Uterus (tissue), 4 donors: ENCODE measurements around the gene LBHD2. TPM values are rescaled to one million over a fixed set of nuclear protein-coding genes. Genes with fewer than 3 reads are reported as not detected.

Experiments used
- DNase-seq, 2 donors: peaks; one replicate each; pipeline ENCODE4 v3.0.0-alpha.2; 2019 to 2020
- H3K27ac ChIP-seq, 2 donors: fragments of 200-600 bp; sonication (generic); 1 replicate in 1 of 2; 2 replicates in 1 of 2; pipeline ENCODE4 v1.5.1; 2016 to 2018
- H3K27me3 ChIP-seq, 2 donors: fragments of 200-600 bp; sonication (generic); one replicate each; pipeline ENCODE4 v1.5.1; 2018 to 2019; ENCODE audit warnings: control low read depth in 1 of 2
- H3K36me3 ChIP-seq, 2 donors: fragments of 200-600 bp; sonication (generic); one replicate each; pipeline ENCODE4 v1.5.1; 2019; ENCODE audit warnings: control low read depth in 1 of 2
- H3K4me1 ChIP-seq, 2 donors: fragments of 200-600 bp; sonication (generic); one replicate each; pipeline ENCODE4 v1.5.1; 2018 to 2019; ENCODE audit warnings: control low read depth in 1 of 2
- H3K4me3 ChIP-seq, 2 donors: fragments of 200-600 bp; sonication (generic); 1 replicate in 1 of 2; 2 replicates in 1 of 2; pipeline ENCODE4 v1.5.1; 2018 to 2019; ENCODE audit warnings: mild to moderate bottlenecking in 1 of 2
- H3K9me3 ChIP-seq, 2 donors: fragments of 200-600 bp; sonication (generic); one replicate each; pipeline ENCODE4 v1.5.1; 2019; ENCODE audit warnings: control low read depth in 1 of 2
- CTCF ChIP-seq, 4 experiments: fragments of 200-600 bp in 2 of 4; fragments of 450-650 bp in 2 of 4; sonication (generic) in 2 of 4; IDR thresholded peaks; one replicate each; pipeline ENCODE4 v1.5.1; 2016 to 2019; ENCODE audit warnings: antibody characterized with exemption in 4 of 4, mild to moderate bottlenecking in 2 of 4, moderate library complexity in 1 of 4
- POLR2A ChIP-seq, 2 donors: fragments of 450-650 bp; IDR thresholded peaks; one replicate each; pipeline ENCODE4 v1.6.1; 2016; ENCODE audit warnings: antibody characterized with exemption in 2 of 2, mild to moderate bottlenecking in 1 of 2, moderate library complexity in 1 of 2
- intact Hi-C: fragments of 100-400 bp; cut with DNase I; formaldehyde crosslinking; loops from one replicate; pipeline ENCODE4 v1.15.1; 2023; ENCODE audit warnings: low total_unique reads
- total RNA-seq, 4 donors: library from RNA; depleted of rRNA in 3 of 4; stranded (reverse); fragments of >200 nt in 3 of 4; gene quantifications; one replicate each; pipeline versions ENCODE4 v1.1.0 to v1.2.4, GENCODE V29; 2014 to 2023
- donor health status: DM: yes; HTN: yes; CAD: no.

The LBHD2 gene
- total RNA-seq, 4 donors from 2014 or later, result not detected

GRCh38 chr14:103081951-103082350 lies 2.1 kb upstream of the LBHD2 start:
- TF ChIP-seq CTCF (IDR thresholded peaks at IDR 0.05) (no peak), POLR2A (IDR thresholded peaks at IDR 0.05) (no peak)
- H3K36me3 ChIP-seq, result no peaks in the 10 kb centered on the region
- intact Hi-C loops, result no loop called here
- DNase-seq, result no peak
- H3K9me3 ChIP-seq, result no peaks in the 10 kb centered on the region
- no peak overlapping the region for H3K27ac ChIP-seq
- H3K4me3 ChIP-seq, result no peak overlapping the region
- no peaks in the 10 kb centered on the region for H3K27me3 ChIP-seq
- H3K4me1 ChIP-seq, result peaks cover 0 to 4% of the 10 kb centered on the region in 2 donors

- Histone ChIP-seq H3K4me3 (no peak overlapping the region), H3K36me3 (no peaks in the 10 kb centered on the region), H3K4me1 (peaks cover 0 to 4% of the 10 kb centered on the region in 2 donors), H3K27ac (no peak overlapping the region), H3K9me3 (no peaks in the 10 kb centered on the region), H3K27me3 (no peaks in the 10 kb centered on the region)
- TF ChIP-seq CTCF (IDR thresholded peaks at IDR 0.05) (no peak), POLR2A (IDR thresholded peaks at IDR 0.05) (no peak)
- DNase-seq, result no peak
- intact Hi-C loops, result no loop called here
Measured at GRCh38 chr14:103085106-103086091, 1.4 kb downstream of the LBHD2 start.

GRCh38 chr14:103086771-103087342 lies 2.8 kb downstream of the LBHD2 start:
- DNase-seq, result no peak
- H3K27ac ChIP-seq, result no peak overlapping the region
- H3K4me1 ChIP-seq, result peaks cover 0 to 4% of the 10 kb centered on the region in 2 donors
- H3K4me3 ChIP-seq, result no peak overlapping the region
- no peaks in the 10 kb centered on the region for H3K36me3 ChIP-seq
- intact Hi-C loops, result no loop called here
- no peaks in the 10 kb centered on the region for H3K27me3 ChIP-seq
- H3K9me3 ChIP-seq, result no peaks in the 10 kb centered on the region
- TF ChIP-seq POLR2A (IDR thresholded peaks at IDR 0.05) (no peak), CTCF (IDR thresholded peaks at IDR 0.05) (no peak)

- H3K4me3 ChIP-seq, result no peak overlapping the region
- no peak for DNase-seq
- no peaks in the 10 kb centered on the region for H3K9me3 ChIP-seq
- TF ChIP-seq CTCF (IDR thresholded peaks at IDR 0.05), result no peak
- TF ChIP-seq POLR2A (IDR thresholded peaks at IDR 0.05), result no peak
- peaks cover 0 to 4% of the 10 kb centered on the region in 2 donors for H3K4me1 ChIP-seq
- no peak overlapping the region for H3K27ac ChIP-seq
- no peaks in the 10 kb centered on the region for H3K27me3 ChIP-seq
- intact Hi-C loops, result no loop called here
- H3K36me3 ChIP-seq, result no peaks in the 10 kb centered on the region
Measured at GRCh38 chr14:103087343-103087835, 3.4 kb downstream of the LBHD2 start.

GRCh38 chr14:103088921-103089320 lies 4.9 kb downstream of the LBHD2 start:
- DNase-seq, result no peak
- intact Hi-C loops, result no loop called here

More at GRCh38 chr14:103088921-103089320, 4.9 kb downstream of the LBHD2 start:
- no peak overlapping the region for H3K27ac ChIP-seq
- peaks cover 0 to 4% of the 10 kb centered on the region in 2 donors for H3K4me1 ChIP-seq
- H3K4me3 ChIP-seq, result no peak overlapping the region
- no peaks in the 10 kb centered on the region for H3K9me3 ChIP-seq
- no peaks in the 10 kb centered on the region for H3K27me3 ChIP-seq
- H3K36me3 ChIP-seq, result no peaks in the 10 kb centered on the region
- TF ChIP-seq POLR2A (IDR thresholded peaks at IDR 0.05) (no peak), CTCF (IDR thresholded peaks at IDR 0.05) (no peak)
